GM12878 (cell line): Measurements from ENCODE around the gene RHEBL1. TPM values are rescaled to one million over a fixed set of nuclear protein-coding genes. Genes with fewer than 3 reads are reported as not detected.

Experiments used
- ATAC-seq: fragments of 200-7000 bp; cut with Tn5 transposase; 3 replicates; pipeline ENCODE4 v1.9.1; 2020; ENCODE audit warnings: mild to moderate bottlenecking, moderate library complexity
- BruUV-seq: library from RNA; stranded (reverse); fragments of 400-500 nt; replicated peaks from 2 replicates; lab custom pipeline; 2021; lab: Mats Ljungman, UMichigan
- CTCF ChIA-PET: fragments of 300-600 bp; sonication (Branson Sonifier 250); formaldehyde crosslinking; extraction: SDS; loops from one replicate; lab custom pipeline; 2021; ENCODE audit warnings: inconsistent platforms; lab: Yijun Ruan, JAX
- POLR2A ChIA-PET: fragments of 350-600 bp; formaldehyde crosslinking; extraction: SDS; loops from one replicate; lab custom pipeline; 2021; ENCODE audit warnings: inconsistent platforms; lab: Charles Lee
- RAD21 ChIA-PET: fragments of 300-600 bp; sonication (Branson Sonifier 250); formaldehyde crosslinking; loops from one replicate; lab custom pipeline; 2023; ENCODE audit warnings: antibody characterized with exemption; ENCODE audit not compliant: unreplicated experiment; lab: Charles Lee
- SMC1A ChIA-PET: fragments of 300-600 bp; sonication (Branson Sonifier 250); formaldehyde crosslinking; loops from one replicate; lab custom pipeline; 2023; ENCODE audit not compliant: unreplicated experiment, uncharacterized antibody; lab: Charles Lee
- DNase-seq: peaks from one replicate; pipeline ENCODE4 v3.0.0-alpha.2; 2011; ENCODE audit warnings: low read depth, low spot score
- FAIRE-seq: peaks from 3 replicates; lab custom pipeline; 2011; peaks lifted over from hg19 to GRCh38; lab: Jason Lieb, UNC
- H2AFZ ChIP-seq: 2 replicates; pipeline ENCODE4 v1.6.0; 2011; ENCODE audit warnings: low read depth, low read length, control low read depth; ENCODE audit not compliant: control insufficient read depth
- H3K27ac ChIP-seq: 2 replicates; pipeline ENCODE4 v1.5.1; 2011; ENCODE audit warnings: control low read depth; ENCODE audit not compliant: control insufficient read depth, insufficient read depth
- H3K27me3 ChIP-seq, 2 experiments: replicated peaks in 1 of 2; 2 replicates each; pipeline versions ENCODE4 v1.6.0 to v1.6.1; 2011; ENCODE audit warnings: low read length in 1 of 2; ENCODE audit not compliant: control insufficient read depth in 2 of 2, insufficient read depth in 2 of 2
- H3K36me3 ChIP-seq, 2 experiments: 2 replicates each; pipeline ENCODE4 v1.5.1; 2011; ENCODE audit warnings: low read length in 1 of 2; ENCODE audit not compliant: control insufficient read depth in 2 of 2, insufficient read depth in 2 of 2
- H3K4me1 ChIP-seq: 2 replicates; pipeline ENCODE4 v1.6.1; 2011; ENCODE audit warnings: mild to moderate bottlenecking, low read length, moderate library complexity, mixed read lengths; ENCODE audit not compliant: control insufficient read depth, insufficient read depth
- H3K4me2 ChIP-seq: 2 replicates; pipeline ENCODE4 v1.6.0; 2011; ENCODE audit warnings: control low read depth; ENCODE audit not compliant: control insufficient read depth, insufficient read depth
- H3K4me3 ChIP-seq: fragments of 200-600 bp; sonication (generic); 2 replicates; pipeline ENCODE4 v1.5.1; 2016
- H3K79me2 ChIP-seq: 2 replicates; pipeline ENCODE4 v1.6.0; 2011; ENCODE audit warnings: low read length; ENCODE audit not compliant: control insufficient read depth, insufficient read depth
- H3K9ac ChIP-seq: 2 replicates; pipeline ENCODE4 v1.8.0; 2011; ENCODE audit warnings: low read length, control low read depth, mixed read lengths; ENCODE audit not compliant: control insufficient read depth, insufficient read depth
- H3K9me3 ChIP-seq: replicated peaks from 3 replicates; pipeline ENCODE4 v1.5.1; 2011; ENCODE audit warnings: mild to moderate bottlenecking, low read length; ENCODE audit not compliant: control insufficient read depth, insufficient read depth
- H4K20me1 ChIP-seq: 2 replicates; pipeline ENCODE4 v1.6.0; 2011; ENCODE audit not compliant: control insufficient read depth, insufficient read depth
- ATF3 ChIP-seq: IDR thresholded peaks from 2 replicates; pipeline ENCODE4 v1.6.1; 2011; ENCODE audit warnings: low read depth, mild to moderate bottlenecking, low read length, moderate library complexity, borderline replicate concordance; ENCODE audit errors: extremely low read depth
- BACH1 ChIP-seq: fragments of 450-650 bp; IDR thresholded peaks from 2 replicates; pipeline ENCODE4 v1.6.1; 2017; ENCODE audit warnings: mild to moderate bottlenecking, borderline replicate concordance
- BMI1 ChIP-seq: fragments of 450-650 bp; IDR thresholded peaks from 2 replicates; pipeline ENCODE4 v1.6.1; 2016; ENCODE audit warnings: mild to moderate bottlenecking, moderate library complexity, borderline replicate concordance
- BRCA1 ChIP-seq: IDR thresholded peaks from 2 replicates; pipeline ENCODE4 v1.6.1; 2011; ENCODE audit warnings: low read depth, low read length, improper control_type of control experiment
- CHD2 ChIP-seq: IDR thresholded peaks from 2 replicates; pipeline ENCODE4 v1.6.1; 2011; ENCODE audit warnings: low read depth, low read length, improper control_type of control experiment, borderline replicate concordance
- CREM ChIP-seq: IDR thresholded peaks from 2 replicates; pipeline ENCODE4 v1.6.1; 2014; ENCODE audit warnings: antibody characterized with exemption, low read depth
- FOXM1 ChIP-seq: IDR thresholded peaks from 2 replicates; pipeline ENCODE4 v1.6.1; 2012; ENCODE audit warnings: low read depth, mild to moderate bottlenecking, inconsistent platforms, low read length, moderate library complexity
- MEF2A ChIP-seq: IDR thresholded peaks from 2 replicates; pipeline ENCODE4 v1.6.1; 2011; ENCODE audit warnings: low read depth, mild to moderate bottlenecking, low read length, moderate library complexity; ENCODE audit not compliant: insufficient read depth
- PBX3 ChIP-seq: IDR thresholded peaks from 2 replicates; pipeline ENCODE4 v1.6.1; 2011; ENCODE audit warnings: mild to moderate bottlenecking, low read depth, low read length, moderate library complexity; ENCODE audit not compliant: insufficient replicate concordance
- RCOR1 ChIP-seq: conservative IDR thresholded peaks from 2 replicates; pipeline ENCODE4 v1.6.1; 2012; ENCODE audit warnings: low read depth, low read length, improper control_type of control experiment
- SP1 ChIP-seq: IDR thresholded peaks from one replicate; pipeline ENCODE4 v1.6.1; 2011; ENCODE audit warnings: low read depth, low read length
- TAF1 ChIP-seq: IDR thresholded peaks from 2 replicates; pipeline ENCODE4 v1.6.1; 2011; ENCODE audit warnings: mild to moderate bottlenecking, low read depth, low read length, borderline replicate concordance
- ZNF384 ChIP-seq: IDR thresholded peaks from 2 replicates; pipeline ENCODE4 v1.6.1; 2012; ENCODE audit warnings: low read depth, mild to moderate bottlenecking, low read length, improper control_type of control experiment, borderline replicate concordance
- ZZZ3 ChIP-seq: IDR thresholded peaks from 2 replicates; pipeline ENCODE4 v1.6.1; 2011; ENCODE audit warnings: low read depth; ENCODE audit not compliant: control insufficient read depth, insufficient read length
- WGBS: methylation state at CpG from one replicate; pipeline ENCODE4 v1.1.6; 2016; ENCODE audit warnings: low lambda C conversion rate; ENCODE audit not compliant: insufficient replicate concordance, insufficient coverage; ENCODE audit errors: missing lambda C conversion rate; 5-methylcytosine and 5-hydroxymethylcytosine counted together
- in situ Hi-C: fragments of 300-500 bp; cut with MboI; formaldehyde crosslinking; loops from 9 replicates; pipeline ENCODE4 v1.14.3; 2018; ENCODE audit warnings: mixed read lengths
- intact Hi-C: fragments of 100-400 bp; cut with micrococcal nuclease; formaldehyde crosslinking; loops from one replicate; pipeline ENCODE4 v1.14.2; 2022; ENCODE audit not compliant: unreplicated experiment
- polyA plus RNA-seq, 11 experiments: library from polyadenylated mRNA; depleted of rRNA in 4 of 11; unstranded in 6 of 11; stranded (reverse) in 5 of 11; fragments of >200 nt; fragmentation: Nextera tagmentation in 4 of 11; fragmentation: Illumina TruSeq in 1 of 11; extraction: Ambion mirVana in 4 of 11; extraction: Trizol in 1 of 11; gene quantifications; 1 replicate in 1 of 11; 2 replicates in 10 of 11; pipeline versions ENCODE4 v1.2.1 to v1.2.3, GENCODE V29; 2011 to 2016; ENCODE audit warnings: inconsistent platforms in 2 of 11, missing spikeins in 2 of 11, low read depth in 1 of 11
- total RNA-seq, 4 experiments: library from RNA; depleted of rRNA in 3 of 4; stranded (reverse); fragments of >200 nt in 3 of 4; fragmentation: Illumina TruSeq in 1 of 4; extraction: Trizol in 1 of 4; gene quantifications; 2 replicates each; pipeline versions ENCODE4 v1.2.1 to v1.2.3, GENCODE V29; 2013 to 2021
- TF ChIP-seq, protein P1 (sequence below): IDR thresholded peaks from 2 replicates; pipeline ENCODE4 v1.6.1; 2012; ENCODE audit warnings: low read depth, low read length, improper control_type of control experiment
- TF ChIP-seq, protein P2 (sequence below): fragments of 450-650 bp; IDR thresholded peaks from 2 replicates; pipeline ENCODE4 v1.6.1; 2017; ENCODE audit warnings: antibody characterized with exemption, mild to moderate bottlenecking, moderate library complexity

The RHEBL1 gene
- total and polyA plus RNA-seq, 10 of the 15 experiments (the other 5 are each of a cell fraction or from before 2014, with no cell fraction given): 5.9 to 18.7 (median 12.0) TPM

- TF ChIP-seq BACH1 (no peak), MEF2A (no peak), TAF1 (no peak)
These were observed 20.8 kb downstream of the RHEBL1 start (continued) for GRCh38 chr12:49048953-49049352.

DNA sequence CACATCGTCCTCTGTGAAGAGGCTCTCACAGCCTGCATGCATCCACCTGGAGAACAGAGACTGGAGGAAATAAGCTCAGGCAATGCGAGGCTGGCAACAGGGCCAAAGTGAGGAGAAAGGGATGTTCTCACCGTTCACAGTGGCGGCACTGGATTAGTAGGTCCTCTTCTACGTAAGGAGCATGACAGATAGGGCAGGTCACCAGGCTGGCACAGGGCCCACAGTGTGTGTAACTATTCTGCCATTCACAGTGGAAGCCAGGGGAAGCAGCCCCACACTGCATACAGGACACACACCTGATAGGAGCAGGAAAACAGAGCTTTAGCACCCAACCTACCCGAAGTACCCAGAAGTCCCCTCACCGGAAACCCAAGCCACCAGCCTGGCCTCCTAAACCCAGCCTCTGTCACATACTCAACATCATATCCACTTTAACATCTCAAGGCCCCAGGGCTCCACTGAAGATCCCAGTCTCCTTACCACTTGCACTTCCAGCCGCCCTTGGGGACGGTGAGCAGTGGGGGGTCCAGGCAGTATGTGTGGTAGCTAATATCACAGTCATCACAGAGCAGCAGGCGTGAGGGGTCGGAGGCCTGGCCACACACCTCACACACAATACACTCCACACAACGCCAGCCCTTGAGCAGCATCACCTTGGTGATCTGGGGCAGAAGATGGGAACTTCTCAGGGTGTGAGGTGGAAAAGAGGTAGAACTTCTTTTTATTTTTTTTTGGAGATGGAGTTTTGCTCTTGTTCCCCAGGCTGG lies 23.5 kb downstream of the RHEBL1 start:
- BruUV-seq: no TSS peak
- POLR2A ChIA-PET: interaction anchor here (0.7 to 1.1 kb wide), 4 partner anchors 11 to 396 kb away, joined by 3 to 9 read pairs (median 6); no protein-coding TSS in a partner anchor
- TF ChIP-seq ZNF384: no peak
- TF ChIP-seq, protein P1, sequence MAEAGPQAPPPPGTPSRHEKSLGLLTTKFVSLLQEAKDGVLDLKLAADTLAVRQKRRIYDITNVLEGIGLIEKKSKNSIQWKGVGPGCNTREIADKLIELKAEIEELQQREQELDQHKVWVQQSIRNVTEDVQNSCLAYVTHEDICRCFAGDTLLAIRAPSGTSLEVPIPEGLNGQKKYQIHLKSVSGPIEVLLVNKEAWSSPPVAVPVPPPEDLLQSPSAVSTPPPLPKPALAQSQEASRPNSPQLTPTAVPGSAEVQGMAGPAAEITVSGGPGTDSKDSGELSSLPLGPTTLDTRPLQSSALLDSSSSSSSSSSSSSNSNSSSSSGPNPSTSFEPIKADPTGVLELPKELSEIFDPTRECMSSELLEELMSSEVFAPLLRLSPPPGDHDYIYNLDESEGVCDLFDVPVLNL: no peak
- no peak for TF ChIP-seq BMI1
- TF ChIP-seq BRCA1: no peak
- TF ChIP-seq PBX3: no peak
- no peak for TF ChIP-seq ATF3
- TF ChIP-seq CHD2: no peak
- TF ChIP-seq SP1: no peak
- TF ChIP-seq, protein P2, sequence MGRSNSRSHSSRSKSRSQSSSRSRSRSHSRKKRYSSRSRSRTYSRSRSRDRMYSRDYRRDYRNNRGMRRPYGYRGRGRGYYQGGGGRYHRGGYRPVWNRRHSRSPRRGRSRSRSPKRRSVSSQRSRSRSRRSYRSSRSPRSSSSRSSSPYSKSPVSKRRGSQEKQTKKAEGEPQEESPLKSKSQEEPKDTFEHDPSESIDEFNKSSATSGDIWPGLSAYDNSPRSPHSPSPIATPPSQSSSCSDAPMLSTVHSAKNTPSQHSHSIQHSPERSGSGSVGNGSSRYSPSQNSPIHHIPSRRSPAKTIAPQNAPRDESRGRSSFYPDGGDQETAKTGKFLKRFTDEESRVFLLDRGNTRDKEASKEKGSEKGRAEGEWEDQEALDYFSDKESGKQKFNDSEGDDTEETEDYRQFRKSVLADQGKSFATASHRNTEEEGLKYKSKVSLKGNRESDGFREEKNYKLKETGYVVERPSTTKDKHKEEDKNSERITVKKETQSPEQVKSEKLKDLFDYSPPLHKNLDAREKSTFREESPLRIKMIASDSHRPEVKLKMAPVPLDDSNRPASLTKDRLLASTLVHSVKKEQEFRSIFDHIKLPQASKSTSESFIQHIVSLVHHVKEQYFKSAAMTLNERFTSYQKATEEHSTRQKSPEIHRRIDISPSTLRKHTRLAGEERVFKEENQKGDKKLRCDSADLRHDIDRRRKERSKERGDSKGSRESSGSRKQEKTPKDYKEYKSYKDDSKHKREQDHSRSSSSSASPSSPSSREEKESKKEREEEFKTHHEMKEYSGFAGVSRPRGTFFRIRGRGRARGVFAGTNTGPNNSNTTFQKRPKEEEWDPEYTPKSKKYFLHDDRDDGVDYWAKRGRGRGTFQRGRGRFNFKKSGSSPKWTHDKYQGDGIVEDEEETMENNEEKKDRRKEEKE: no peak
- no peak for TF ChIP-seq CREM
- no peak for TF ChIP-seq TAF1
- no peak for TF ChIP-seq RCOR1
- no peak for TF ChIP-seq ZZZ3
- TF ChIP-seq FOXM1: no peak

More for the DNA sequence above, 23.5 kb downstream of the RHEBL1 start:
- intact Hi-C loops (no loop called here), in situ Hi-C loops (no loop called here)
- Histone ChIP-seq H3K36me3 (peaks cover 40 to 75% of the 10 kb centered on the region in 2 experiments), H3K4me2 (no peak overlapping the region), H2AFZ (no peak overlapping the region), H3K9ac (no peak overlapping the region), H3K27me3 (no peaks in the 10 kb centered on the region), H3K9me3 (no peaks in the 10 kb centered on the region), H3K4me1 (no peaks in the 10 kb centered on the region), H3K27ac (no peak overlapping the region), H3K79me2 (no peaks in the 10 kb centered on the region), H4K20me1 (no peaks in the 10 kb centered on the region), H3K4me3 (no peak overlapping the region)
- ATAC-seq (no peak), DNase-seq (no peak), FAIRE-seq (no peak)
- CTCF ChIA-PET: interaction anchor here (0.6 to 4.4 kb wide), 5 partner anchors 12 to 217 kb away, joined by 3 to 44 read pairs (median 4); partner anchors contain the start of gene DDN
- SMC1A ChIA-PET: no interaction called here
- RAD21 ChIA-PET: interaction anchor here (0.5 kb wide), 1 partner anchor 189 kb away, joined by 3 read pairs; no protein-coding TSS in a partner anchor
- WGBS: 90% methylated on average over 12 of the region's 12 CpGs
